OCI-LY7 (cell line): ENCODE measurements around the gene IFI27L1. TPM values are rescaled to one million over a fixed set of nuclear protein-coding genes. Genes with fewer than 3 reads are reported as not detected.

ENCODE experiments used
- BruUV-seq: library from RNA; stranded (reverse); fragments of 400-500 nt; replicated peaks from 2 replicates; lab custom pipeline; 2021; lab: Mats Ljungman, UMichigan
- CTCF ChIA-PET: fragments of 300-600 bp; sonication (Branson Sonifier 250); formaldehyde crosslinking; loops from one replicate; lab custom pipeline; 2022; ENCODE audit warnings: antibody characterized with exemption; ENCODE audit not compliant: unreplicated experiment; lab: Charles Lee
- POLR2A ChIA-PET: fragments of 300-600 bp; sonication (Branson Sonifier 250); formaldehyde crosslinking; loops from one replicate; lab custom pipeline; 2022; ENCODE audit warnings: antibody characterized with exemption; lab: Charles Lee
- DNase-seq: peaks from one replicate; pipeline ENCODE4 v3.0.0-alpha.2; 2015; ENCODE audit warnings: low spot score
- H2AFZ ChIP-seq: fragments of 200-600 bp; sonication (generic), shearing (Covaris generic); 2 replicates; pipeline ENCODE4 v1.6.1; 2014; ENCODE audit warnings: mild to moderate bottlenecking, antibody characterized with exemption, low read length, moderate library complexity
- H3K27ac ChIP-seq: fragments of 200-600 bp; sonication (generic); 2 replicates; pipeline ENCODE4 v1.5.1; 2014; ENCODE audit warnings: mixed run types, low read depth, mild to moderate bottlenecking, moderate library complexity, low read length, inconsistent platforms; ENCODE audit not compliant: poor library complexity, severe bottlenecking
- H3K36me3 ChIP-seq: fragments of 200-600 bp; sonication (generic); 2 replicates; pipeline ENCODE4 v1.6.1; 2014; ENCODE audit warnings: mild to moderate bottlenecking, antibody characterized with exemption, low read length, moderate library complexity, mixed read lengths; ENCODE audit not compliant: insufficient read depth
- H3K4me1 ChIP-seq: fragments of 200-600 bp; sonication (generic); 2 replicates; pipeline ENCODE4 v1.5.1; 2014; ENCODE audit warnings: mild to moderate bottlenecking, low read length; ENCODE audit not compliant: insufficient read depth, poor library complexity, severe bottlenecking
- H3K4me2 ChIP-seq: fragments of 200-600 bp; sonication (generic); 2 replicates; pipeline ENCODE4 v1.6.1; 2014; ENCODE audit warnings: mild to moderate bottlenecking, low read length
- H3K4me3 ChIP-seq: fragments of 200-600 bp; sonication (generic); 2 replicates; pipeline ENCODE4 v1.5.1; 2014; ENCODE audit warnings: mild to moderate bottlenecking, low read depth, low read length; ENCODE audit not compliant: poor library complexity, severe bottlenecking
- H3K79me2 ChIP-seq: fragments of 200-600 bp; sonication (generic); 2 replicates; pipeline ENCODE4 v1.6.1; 2016; ENCODE audit warnings: low read depth, mild to moderate bottlenecking, low read length, moderate library complexity, mixed read lengths; ENCODE audit not compliant: insufficient read depth
- H3K9me2 ChIP-seq: fragments of 200-600 bp; sonication (generic); 2 replicates; pipeline ENCODE4 v1.6.1; 2016; ENCODE audit warnings: mild to moderate bottlenecking, low read length, mixed read lengths; ENCODE audit not compliant: insufficient read depth
- H3K9me3 ChIP-seq: fragments of 200-600 bp; sonication (generic); 2 replicates; pipeline ENCODE4 v1.6.1; 2014; ENCODE audit warnings: mild to moderate bottlenecking, mixed run types, low read length, mixed read lengths
- H4K20me1 ChIP-seq: fragments of 200-600 bp; sonication (generic); 2 replicates; pipeline ENCODE4 v1.6.1; 2014; ENCODE audit warnings: mild to moderate bottlenecking, antibody characterized with exemption, low read length, moderate library complexity, mixed read lengths; ENCODE audit not compliant: insufficient read depth
- CTCF ChIP-seq: fragments of 200-600 bp; sonication (generic); conservative IDR thresholded peaks from 2 replicates; pipeline ENCODE4 v1.5.1; 2014; ENCODE audit warnings: mild to moderate bottlenecking, antibody characterized with exemption, low read length, moderate library complexity, mixed read lengths
- EZH2phosphoT487 ChIP-seq: fragments of 200-600 bp; sonication (generic); IDR thresholded peaks from 2 replicates; pipeline ENCODE4 v1.6.1; 2018; ENCODE audit warnings: low read depth, borderline replicate concordance, mild to moderate bottlenecking, mixed run types, antibody characterized with exemption, low read length, moderate library complexity, mixed read lengths
- intact Hi-C: fragments of 100-400 bp; cut with micrococcal nuclease; formaldehyde crosslinking; loops from one replicate; pipeline ENCODE4 v1.10.0; 2022; ENCODE audit not compliant: unreplicated experiment
- total RNA-seq, 2 experiments: library from RNA; depleted of rRNA in 1 of 2; stranded (reverse); fragments of >200 nt in 1 of 2; shearing (Covaris generic) in 1 of 2; gene quantifications; 2 replicates each; pipeline ENCODE4 v1.2.3, GENCODE V29; 2014 to 2022

Gene IFI27L1
- total RNA-seq, 2 experiments from 2014 or later = 49.0 to 61.5 TPM

- no peaks in the 10 kb centered on the region for H3K4me1 ChIP-seq
- no peaks in the 10 kb centered on the region for H4K20me1 ChIP-seq
- peaks cover 10% of the 10 kb centered on the region; the same call in 1 of the 2 replicates for H3K79me2 ChIP-seq
These were observed 22.4 kb upstream of the IFI27L1 start for GRCh38 chr14:94058674-94059138.

GRCh38 chr14:94059998-94060397, 21.1 kb upstream of the IFI27L1 start:
- DNase-seq = no peak
- Histone ChIP-seq H3K27ac (no peak overlapping the region), H3K9me3 (no peaks in the 10 kb centered on the region), H3K36me3 (peaks cover 76% of the 10 kb centered on the region), H3K4me1 (no peaks in the 10 kb centered on the region), H3K9me2 (no peaks in the 10 kb centered on the region), H3K79me2 (peaks cover 22% of the 10 kb centered on the region; the same call in 1 of the 2 replicates), H2AFZ (no peak overlapping the region), H4K20me1 (no peaks in the 10 kb centered on the region), H3K4me3 (no peak overlapping the region), H3K4me2 (no peak overlapping the region)
- POLR2A ChIA-PET = no interaction called here
- CTCF ChIA-PET = interaction anchor here (1.3 kb wide), 1 partner anchor 21 kb away, joined by 3 read pairs; the partner anchor contains the start of genes DDX24 and IFI27L1
- TF ChIP-seq CTCF = no peak
- TF ChIP-seq EZH2phosphoT487 = no peak
- BruUV-seq = no TSS peak
- intact Hi-C loops = no loop called here

More at GRCh38 chr14:94058674-94059138, 22.4 kb upstream of the IFI27L1 start:
- H3K27ac ChIP-seq = no peak overlapping the region
- H3K36me3 ChIP-seq = peaks cover 89% of the 10 kb centered on the region
- H2AFZ ChIP-seq = no peak overlapping the region
- no peak for TF ChIP-seq CTCF
- no peak for TF ChIP-seq EZH2phosphoT487
- intact Hi-C loops = no loop called here
- ChIA-PET CTCF (interaction anchor here (0.6 to 1.3 kb wide), 2 partner anchors 23 to 1569 kb away, joined by 3 to 4 read pairs; partner anchors contain the start of genes DDX24 and IFI27L1), POLR2A (interaction anchor here (1.3 kb wide), 1 partner anchor 40 kb away, joined by 3 read pairs; no protein-coding TSS in a partner anchor)
- no peak for DNase-seq
- no peak overlapping the region for H3K4me3 ChIP-seq
- no peaks in the 10 kb centered on the region for H3K9me2 ChIP-seq
- H3K9me3 ChIP-seq = no peaks in the 10 kb centered on the region
- BruUV-seq = no TSS peak
- no peak overlapping the region for H3K4me2 ChIP-seq

- Histone ChIP-seq H4K20me1 (no peaks in the 10 kb centered on the region), H3K4me1 (no peaks in the 10 kb centered on the region), H2AFZ (no peak overlapping the region), H3K4me2 (no peak overlapping the region), H3K9me3 (peaks cover 7% of the 10 kb centered on the region; the same call in 1 of the 2 replicates), H3K27ac (no peak overlapping the region), H3K9me2 (no peaks in the 10 kb centered on the region), H3K79me2 (peaks cover 39% of the 10 kb centered on the region), H3K36me3 (peaks cover 52% of the 10 kb centered on the region), H3K4me3 (no peak overlapping the region)
- POLR2A ChIA-PET = no interaction called here
- intact Hi-C loops = no loop called here
- CTCF ChIA-PET = no interaction called here
- TF ChIP-seq EZH2phosphoT487 = no peak
- TF ChIP-seq CTCF = no peak
- no TSS peak for BruUV-seq
- DNase-seq = no peak
These were observed 18.7 kb upstream of the IFI27L1 start for GRCh38 chr14:94062344-94062940.
